ENCODE data around the gene NBPF14. TPM values are rescaled to one million over a fixed set of nuclear protein-coding genes. Genes with fewer than 3 reads are reported as not detected.

The NBPF14 gene
- polyA plus RNA-seq, 1 donor (not counting 4 experiments of a cell fraction or from before 2014, with no cell fraction given) = 22.8 TPM

Small RNA genes within 50 kb of the gene (small RNA-seq; reads per million reads assigned to genes)
- 1.1 to 21.3 (median 10.3) reads per million in 3 experiments for gene RF00003 (ENCODE audit: insufficient read length in 3 of 3, low read depth in 3 of 3, low replicate concordance in 1 of 3)

Other genes with a start within 250 kb of the NBPF14 start
- not detected in 3 replicates for gene PPIAL4G, start 112.7 kb downstream of the NBPF14 start, polyA plus RNA-seq
- gene NUDT4B, start 152.8 kb upstream of the NBPF14 start, polyA plus RNA-seq = 8.7 to 20.7 TPM (median 12.0 TPM) in 3 replicates
- gene PDE4DIP, start 248.4 kb upstream of the NBPF14 start, polyA plus RNA-seq = 31.3 to 35.1 TPM (median 31.5 TPM) in 3 replicates

Data from keratinocyte (primary cell).